Retinal pigment epithelial cell (primary cell): Measurements from ENCODE around the gene RALGAPB.

Experiments
- DNase-seq: peaks from one replicate; pipeline ENCODE4 v3.0.0-alpha.2; 2010; ENCODE audit warnings: low read depth
- H3K4me3 ChIP-seq: 2 replicates; pipeline ENCODE4 v1.5.1; 2011; ENCODE audit warnings: mild to moderate bottlenecking, low read length, control low read depth, moderate library complexity
- TF ChIP-seq, protein P1 (sequence below): conservative IDR thresholded peaks from 2 replicates; pipeline ENCODE4 v1.5.1; 2011; ENCODE audit warnings: low read depth, low read length, control low read depth, inconsistent platforms

RALGAPB gene

DNA sequence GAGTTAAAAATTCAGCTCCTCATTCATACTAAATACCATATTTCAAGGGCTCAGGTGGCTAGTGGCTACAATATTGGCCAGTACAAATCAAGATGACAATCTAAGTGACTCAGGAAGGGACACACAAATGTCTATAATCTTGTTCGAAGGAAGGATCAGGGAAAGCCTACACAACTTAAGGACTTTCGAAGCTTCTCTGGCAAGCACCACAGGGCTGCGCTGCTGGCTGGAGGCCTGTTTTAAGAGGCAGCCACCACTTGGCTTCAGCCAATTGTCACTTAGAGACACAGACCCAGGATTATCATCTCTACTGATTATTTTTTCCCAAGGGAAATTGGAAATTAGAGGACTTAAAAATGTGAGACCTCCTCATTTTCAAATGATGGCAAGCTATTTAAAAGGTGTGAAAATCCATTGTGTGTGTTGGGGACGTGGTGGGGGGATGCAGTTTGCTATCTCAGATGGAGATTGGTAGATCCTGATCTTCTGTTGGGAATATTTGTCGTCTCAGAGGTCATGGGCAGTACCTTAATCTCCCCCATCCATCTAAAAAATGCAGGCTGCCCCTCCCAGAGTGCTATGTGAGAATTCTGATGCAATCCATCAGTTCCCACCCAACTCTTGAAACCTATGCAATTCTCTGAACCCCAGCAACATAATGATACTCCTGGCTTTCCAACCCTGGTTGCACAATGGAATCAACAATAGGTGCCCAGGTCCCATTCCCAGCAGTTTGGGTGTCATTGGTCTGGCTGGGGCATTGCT is 140.3 kb downstream of the RALGAPB start:
- TF ChIP-seq, protein P1, sequence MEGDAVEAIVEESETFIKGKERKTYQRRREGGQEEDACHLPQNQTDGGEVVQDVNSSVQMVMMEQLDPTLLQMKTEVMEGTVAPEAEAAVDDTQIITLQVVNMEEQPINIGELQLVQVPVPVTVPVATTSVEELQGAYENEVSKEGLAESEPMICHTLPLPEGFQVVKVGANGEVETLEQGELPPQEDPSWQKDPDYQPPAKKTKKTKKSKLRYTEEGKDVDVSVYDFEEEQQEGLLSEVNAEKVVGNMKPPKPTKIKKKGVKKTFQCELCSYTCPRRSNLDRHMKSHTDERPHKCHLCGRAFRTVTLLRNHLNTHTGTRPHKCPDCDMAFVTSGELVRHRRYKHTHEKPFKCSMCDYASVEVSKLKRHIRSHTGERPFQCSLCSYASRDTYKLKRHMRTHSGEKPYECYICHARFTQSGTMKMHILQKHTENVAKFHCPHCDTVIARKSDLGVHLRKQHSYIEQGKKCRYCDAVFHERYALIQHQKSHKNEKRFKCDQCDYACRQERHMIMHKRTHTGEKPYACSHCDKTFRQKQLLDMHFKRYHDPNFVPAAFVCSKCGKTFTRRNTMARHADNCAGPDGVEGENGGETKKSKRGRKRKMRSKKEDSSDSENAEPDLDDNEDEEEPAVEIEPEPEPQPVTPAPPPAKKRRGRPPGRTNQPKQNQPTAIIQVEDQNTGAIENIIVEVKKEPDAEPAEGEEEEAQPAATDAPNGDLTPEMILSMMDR, result no peak
- no peak for DNase-seq
- no peak overlapping the region for H3K4me3 ChIP-seq

DNA sequence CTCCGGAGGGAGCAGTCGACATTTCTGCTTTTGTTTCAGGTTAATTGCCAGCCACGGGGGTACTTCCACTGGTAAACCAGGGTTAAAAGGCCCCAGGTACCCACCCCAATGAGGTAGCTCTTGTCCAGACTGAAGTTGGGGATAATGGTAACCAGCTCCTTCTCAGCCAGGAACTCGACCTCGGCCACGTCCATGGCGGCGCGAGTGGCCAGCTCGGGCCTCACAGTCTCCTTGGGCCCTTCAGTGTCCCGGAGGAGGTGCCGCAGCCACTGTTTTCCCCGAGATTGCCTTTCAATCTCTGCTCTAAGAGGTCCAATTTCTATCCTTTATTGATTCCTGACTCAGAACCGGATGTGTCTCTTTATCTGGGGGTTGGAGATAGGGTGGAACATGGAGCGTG is 142.6 kb downstream of the RALGAPB start:
- DNase-seq, result no peak
- TF ChIP-seq, protein P1, result no peak
- no peak overlapping the region for H3K4me3 ChIP-seq

DNA sequence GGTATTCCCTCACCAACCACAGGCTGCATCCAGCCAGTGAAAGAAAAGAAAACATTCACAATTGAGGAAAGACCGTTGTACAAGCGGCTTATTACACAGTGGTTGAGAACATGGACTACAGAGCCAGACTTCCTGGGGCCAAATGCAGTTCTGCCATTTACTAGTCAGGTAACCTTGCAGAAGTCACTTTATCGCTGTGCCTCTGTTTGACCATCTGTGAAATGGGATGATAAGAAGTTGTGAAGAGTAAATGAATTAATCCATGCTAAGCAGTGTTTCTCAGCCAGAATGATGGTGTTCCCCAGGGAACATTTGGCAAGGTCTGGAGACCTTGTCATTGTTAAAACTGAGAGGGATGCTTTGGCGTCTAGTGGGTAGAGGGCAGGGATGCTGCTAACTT is 143.8 kb downstream of the RALGAPB start:
- no peak for DNase-seq
- TF ChIP-seq, protein P1, result no peak
- H3K4me3 ChIP-seq, result no peak overlapping the region

DNA sequence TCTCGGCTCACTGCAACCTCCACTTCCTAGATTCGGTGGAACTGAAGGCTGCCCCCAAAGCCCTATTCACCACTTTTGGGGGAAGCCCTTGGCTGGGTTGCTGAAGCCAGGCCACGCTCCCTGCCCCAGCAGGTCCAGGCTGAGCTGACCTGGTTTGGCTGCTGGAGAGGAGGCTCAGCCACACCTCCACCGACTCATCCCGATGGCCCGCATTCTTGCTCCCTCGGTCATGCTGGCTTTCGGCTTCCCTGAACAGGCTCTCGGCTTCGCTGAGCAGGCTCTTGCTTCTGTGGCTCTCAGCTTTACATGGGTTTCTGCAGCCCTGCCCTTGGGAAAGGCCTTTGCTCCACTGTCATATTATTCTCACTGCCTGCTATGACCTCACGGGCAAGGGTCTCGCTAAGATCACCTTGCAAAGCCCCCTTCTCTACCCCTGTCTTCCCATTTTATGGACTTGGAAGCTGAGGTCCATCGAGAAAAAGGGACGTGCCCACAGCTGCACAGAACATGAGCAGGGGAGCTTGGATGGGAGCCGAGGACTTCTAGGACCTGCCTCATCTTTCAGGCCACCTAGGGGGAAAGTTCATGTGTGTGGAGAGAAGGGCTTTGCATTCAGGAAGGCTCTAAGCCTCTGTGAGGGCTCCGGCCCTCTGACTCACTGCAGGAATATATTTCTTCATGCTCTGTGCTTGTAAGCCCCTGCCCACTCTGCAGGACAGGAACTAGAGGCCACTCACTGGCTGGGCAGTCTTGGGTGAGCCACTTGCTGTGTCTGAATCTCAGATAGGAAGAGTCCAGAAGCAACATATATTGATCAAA is 144.6 kb downstream of the RALGAPB start:
- TF ChIP-seq, protein P1, result no peak
- H3K4me3 ChIP-seq, result no peak overlapping the region
- DNase-seq, result no peak

DNA sequence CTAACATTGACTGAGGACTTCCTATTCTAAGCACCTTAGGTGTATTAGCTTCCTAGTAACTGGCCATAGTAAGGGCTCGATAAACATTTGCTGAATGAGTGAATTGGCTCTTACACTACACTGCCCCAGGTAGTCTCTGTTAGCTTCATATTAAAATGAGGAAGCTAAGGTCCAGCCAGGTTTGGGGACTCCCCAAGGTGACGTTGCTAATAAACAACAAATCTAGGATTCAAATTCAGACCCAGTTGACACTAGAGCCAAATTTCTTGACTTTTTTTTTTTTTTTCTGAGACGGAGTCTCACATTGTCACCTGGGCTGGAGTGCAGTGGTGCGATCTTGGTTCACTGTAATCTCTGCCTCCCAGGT is 145.2 kb downstream of the RALGAPB start:
- DNase-seq, result no peak
- no peak overlapping the region for H3K4me3 ChIP-seq
- TF ChIP-seq, protein P1, result no peak

DNA sequence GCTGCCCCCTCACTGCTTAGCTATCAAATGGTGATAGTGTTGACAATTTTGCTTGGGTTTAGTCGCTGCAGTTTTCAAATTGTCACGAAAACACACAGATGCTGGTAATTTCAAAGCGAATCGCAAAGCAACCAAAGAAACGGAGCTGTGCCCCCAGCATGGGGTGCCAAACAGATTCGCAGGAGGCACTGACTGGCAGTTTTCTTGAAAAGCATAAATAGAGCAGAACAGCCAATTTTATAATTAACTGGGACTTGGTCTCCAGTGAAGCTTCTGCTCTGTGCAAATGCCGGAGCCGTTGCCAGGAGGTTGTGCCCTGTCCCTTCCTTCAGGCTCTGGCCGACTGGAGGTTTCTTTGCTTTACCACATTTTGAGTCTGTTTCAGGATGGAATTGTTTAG is 147.8 kb downstream of the RALGAPB start:
- TF ChIP-seq, protein P1, result no peak
- DNase-seq, result no peak
- H3K4me3 ChIP-seq, result no peak overlapping the region
